GM23338 (cell line): ENCODE measurements around the gene SH2D1A. TPM values are rescaled to one million over a fixed set of nuclear protein-coding genes. Genes with fewer than 3 reads are reported as not detected.

Experiments
- ATAC-seq: fragments of 200-7000 bp; cut with Tn5 transposase; 3 replicates; pipeline ENCODE4 v1.9.1; 2020
- DNase-seq: peaks from one replicate; pipeline ENCODE4 v3.0.0-alpha.2; 2015; ENCODE audit warnings: low spot score
- H2AFZ ChIP-seq: fragments of 200-600 bp; sonication (generic); 2 replicates; pipeline ENCODE4 v1.8.0; 2016; ENCODE audit warnings: antibody characterized with exemption, mild to moderate bottlenecking, moderate library complexity
- H3F3A ChIP-seq: fragments of 200-600 bp; sonication (generic); replicated peaks from 2 replicates; pipeline ENCODE4 v1.8.0; 2017; ENCODE audit warnings: antibody characterized with exemption, mixed run types, low read depth
- H3K27ac ChIP-seq: fragments of 200-600 bp; sonication (generic); 2 replicates; pipeline ENCODE4 v1.6.1; 2016; ENCODE audit warnings: low read depth
- H3K27me3 ChIP-seq: fragments of 200-600 bp; sonication (generic); 2 replicates; pipeline ENCODE4 v1.8.0; 2016; ENCODE audit warnings: mild to moderate bottlenecking, mixed run types, moderate library complexity; ENCODE audit not compliant: insufficient read depth
- H3K36me3 ChIP-seq: fragments of 200-600 bp; sonication (generic); 2 replicates; pipeline ENCODE4 v1.8.0; 2016; ENCODE audit warnings: mild to moderate bottlenecking; ENCODE audit not compliant: insufficient read depth
- H3K4me1 ChIP-seq: fragments of 200-600 bp; sonication (generic); 2 replicates; pipeline ENCODE4 v1.8.0; 2016; ENCODE audit warnings: mild to moderate bottlenecking, moderate library complexity; ENCODE audit not compliant: insufficient read depth
- H3K4me2 ChIP-seq: fragments of 200-600 bp; sonication (generic); 2 replicates; pipeline ENCODE4 v1.7.1; 2017; ENCODE audit warnings: mixed run types
- H3K4me3 ChIP-seq: fragments of 200-600 bp; sonication (generic); 2 replicates; pipeline ENCODE4 v1.6.1; 2016; ENCODE audit warnings: mixed run types
- H3K79me2 ChIP-seq: fragments of 200-600 bp; sonication (generic); replicated peaks from 2 replicates; pipeline ENCODE4 v1.8.0; 2017; ENCODE audit warnings: mild to moderate bottlenecking; ENCODE audit not compliant: insufficient read depth
- H3K9me2 ChIP-seq: fragments of 200-600 bp; sonication (generic); 2 replicates; pipeline ENCODE4 v1.8.0; 2017; ENCODE audit not compliant: insufficient read depth
- H4K20me1 ChIP-seq: fragments of 200-600 bp; sonication (generic); replicated peaks from 2 replicates; pipeline ENCODE4 v1.8.0; 2017; ENCODE audit warnings: mild to moderate bottlenecking; ENCODE audit not compliant: insufficient read depth
- H3K27ac Mint-ChIP-seq: 2 replicates; pipeline ENCODE4 v1.8.0; 2020; ENCODE audit warnings: inconsistent platforms, mild to moderate bottlenecking, moderate library complexity, mixed read lengths
- H3K27me3 Mint-ChIP-seq: 3 replicates; pipeline ENCODE4 v1.8.0; 2022; ENCODE audit warnings: low read depth, mild to moderate bottlenecking, moderate library complexity, mixed read lengths, inconsistent platforms; ENCODE audit not compliant: insufficient read depth, poor library complexity
- H3K36me3 Mint-ChIP-seq: 3 replicates; pipeline ENCODE4 v1.8.0; 2021; ENCODE audit warnings: low read depth, mild to moderate bottlenecking, inconsistent platforms, moderate library complexity, mixed read lengths
- H3K4me1 Mint-ChIP-seq: 3 replicates; pipeline ENCODE4 v1.8.0; 2020; ENCODE audit warnings: mild to moderate bottlenecking, inconsistent platforms, mixed read lengths
- H3K4me3 Mint-ChIP-seq: 3 replicates; pipeline ENCODE4 v1.8.0; 2021; ENCODE audit warnings: moderate library complexity, mild to moderate bottlenecking, inconsistent platforms, mixed read lengths
- H3K9me3 Mint-ChIP-seq: 3 replicates; pipeline ENCODE4 v1.8.0; 2020; ENCODE audit warnings: moderate library complexity, mild to moderate bottlenecking, inconsistent platforms, mixed read lengths
- CREB1 ChIP-seq: fragments of 250-450 bp; sonication (Bioruptor Pico); IDR thresholded peaks from 2 replicates; pipeline ENCODE4 v1.5.0; 2020; ENCODE audit warnings: low read depth, mild to moderate bottlenecking, moderate library complexity
- CTCF ChIP-seq, 2 experiments: fragments of 200-600 bp in 1 of 2; sonication (generic) in 1 of 2; conservative IDR thresholded peaks; 2 replicates each; pipeline versions ENCODE4 v1.5.1 to v1.6.1; 2016 to 2017; ENCODE audit warnings: antibody characterized with exemption in 2 of 2, low read depth in 2 of 2, mild to moderate bottlenecking in 2 of 2, moderate library complexity in 1 of 2
- EZH2 ChIP-seq: fragments of 200-600 bp; sonication (generic); IDR thresholded peaks from one replicate; pipeline ENCODE4 v1.8.0; 2017; ENCODE audit warnings: antibody characterized with exemption, mild to moderate bottlenecking, low read depth; ENCODE audit not compliant: unreplicated experiment
- EZH2phosphoT487 ChIP-seq: fragments of 200-600 bp; sonication (generic); IDR thresholded peaks from one replicate; pipeline ENCODE4 v1.8.1; 2018; ENCODE audit warnings: antibody characterized with exemption; ENCODE audit not compliant: unreplicated experiment
- JUNB ChIP-seq: IDR thresholded peaks from one replicate; pipeline ENCODE4 v1.6.1; 2016; ENCODE audit warnings: antibody characterized with exemption; ENCODE audit not compliant: unreplicated experiment
- NANOG ChIP-seq: IDR thresholded peaks from 2 replicates; pipeline ENCODE4 v1.6.1; 2016; ENCODE audit warnings: antibody characterized with exemption, borderline replicate concordance
- POLR2AphosphoS5 ChIP-seq: IDR thresholded peaks from 2 replicates; pipeline ENCODE4 v1.6.1; 2016; ENCODE audit warnings: antibody characterized with exemption, low read depth
- REST ChIP-seq: IDR thresholded peaks from one replicate; pipeline ENCODE4 v1.6.1; 2018; ENCODE audit warnings: antibody characterized with exemption; ENCODE audit not compliant: unreplicated experiment
- STAT1 ChIP-seq: IDR thresholded peaks from one replicate; pipeline ENCODE4 v1.6.1; 2016; ENCODE audit warnings: antibody characterized with exemption; ENCODE audit not compliant: unreplicated experiment
- ZNF114 ChIP-seq: fragments of 250-450 bp; sonication (Bioruptor Pico); IDR thresholded peaks from 2 replicates; pipeline ENCODE4 v1.5.0; 2020; ENCODE audit warnings: mild to moderate bottlenecking, moderate library complexity
- ZNF331 ChIP-seq: fragments of 250-450 bp; sonication (Bioruptor Pico); IDR thresholded peaks from 2 replicates; pipeline ENCODE4 v1.5.0; 2020; ENCODE audit warnings: low read depth, mild to moderate bottlenecking, moderate library complexity
- ZNF462 ChIP-seq: fragments of 250-450 bp; sonication (Bioruptor Pico); IDR thresholded peaks from 2 replicates; pipeline ENCODE4 v1.5.0; 2020; ENCODE audit warnings: mild to moderate bottlenecking, moderate library complexity
- polyA plus RNA-seq: library from polyadenylated mRNA; unstranded; fragments of >200 nt; fragmentation: Nextera tagmentation; extraction: Ambion mirVana; gene quantifications from 2 replicates; pipeline ENCODE4 v1.2.1, GENCODE V29; 2016
- total RNA-seq: library from RNA; depleted of rRNA; stranded (reverse); fragments of >200 nt; shearing (Covaris generic); gene quantifications from 2 replicates; pipeline ENCODE4 v1.2.3, GENCODE V29; 2014
- TF ChIP-seq, protein P1 (sequence below): IDR thresholded peaks from 2 replicates; pipeline ENCODE4 v1.6.1; 2016; ENCODE audit warnings: antibody characterized with exemption

Gene SH2D1A
- total and polyA plus RNA-seq, 2 experiments from 2014 or later: not detected

GRCh38 chrX:124393238-124393637, 46.9 kb downstream of the SH2D1A start:
- Histone ChIP-seq H3K4me3 (no peak overlapping the region), H3K4me1 (no peaks in the 10 kb centered on the region), H3K79me2 (no peaks in the 10 kb centered on the region), H3K9me2 (no peaks in the 10 kb centered on the region), H2AFZ (no peak overlapping the region), H3K4me2 (no peak overlapping the region), H3F3A (no peaks in the 10 kb centered on the region), H3K27me3 (no peaks in the 10 kb centered on the region), H4K20me1 (no peaks in the 10 kb centered on the region), H3K36me3 (no peaks in the 10 kb centered on the region), H3K27ac (no peak overlapping the region)
- ATAC-seq (no peak), DNase-seq (no peak)
- no peak overlapping the region for H3K4me3 Mint-ChIP-seq
- H3K36me3 Mint-ChIP-seq: no peaks in the 10 kb centered on the region
- no peak for TF ChIP-seq POLR2AphosphoS5
- TF ChIP-seq, protein P1, sequence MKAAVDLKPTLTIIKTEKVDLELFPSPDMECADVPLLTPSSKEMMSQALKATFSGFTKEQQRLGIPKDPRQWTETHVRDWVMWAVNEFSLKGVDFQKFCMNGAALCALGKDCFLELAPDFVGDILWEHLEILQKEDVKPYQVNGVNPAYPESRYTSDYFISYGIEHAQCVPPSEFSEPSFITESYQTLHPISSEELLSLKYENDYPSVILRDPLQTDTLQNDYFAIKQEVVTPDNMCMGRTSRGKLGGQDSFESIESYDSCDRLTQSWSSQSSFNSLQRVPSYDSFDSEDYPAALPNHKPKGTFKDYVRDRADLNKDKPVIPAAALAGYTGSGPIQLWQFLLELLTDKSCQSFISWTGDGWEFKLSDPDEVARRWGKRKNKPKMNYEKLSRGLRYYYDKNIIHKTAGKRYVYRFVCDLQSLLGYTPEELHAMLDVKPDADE: no peak
- no peak for TF ChIP-seq STAT1
- no peak for TF ChIP-seq NANOG
- no peak for TF ChIP-seq CREB1 (CRISPR knock-in tag)
- no peak for TF ChIP-seq ZNF331
- TF ChIP-seq EZH2phosphoT487: no peak
- no peak for TF ChIP-seq ZNF462 (CRISPR knock-in tag)
- no peak for TF ChIP-seq ZNF114 (CRISPR knock-in tag)
- TF ChIP-seq CTCF (conservative IDR thresholded peaks at IDR 0.05; ENCODE audit: low read depth in 2 of 2): no peak
- no peak for TF ChIP-seq REST
- TF ChIP-seq EZH2: no peak
- TF ChIP-seq JUNB: no peak
- no peaks in the 10 kb centered on the region for H3K27me3 Mint-ChIP-seq
- no peaks in the 10 kb centered on the region for H3K9me3 Mint-ChIP-seq
- peaks cover under 1% of the 10 kb centered on the region; the same call in 1 of the 3 replicates for H3K4me1 Mint-ChIP-seq
- no peak overlapping the region for H3K27ac Mint-ChIP-seq
